NOMO-1 (cell line): ENCODE data around the gene BRI3.
"Not testable (repeated sequence)": the region's sequence is repeated elsewhere in the genome, so short reads cannot be mapped to it uniquely, and the experiment has no call there.

Experiments used
- DNase-seq, 2 experiments: peaks; one replicate each; lab custom pipeline; 2025; ENCODE audit not compliant: unreplicated experiment in 2 of 2; lab: John Stamatoyannopoulos, UW

The BRI3 gene

DNA sequence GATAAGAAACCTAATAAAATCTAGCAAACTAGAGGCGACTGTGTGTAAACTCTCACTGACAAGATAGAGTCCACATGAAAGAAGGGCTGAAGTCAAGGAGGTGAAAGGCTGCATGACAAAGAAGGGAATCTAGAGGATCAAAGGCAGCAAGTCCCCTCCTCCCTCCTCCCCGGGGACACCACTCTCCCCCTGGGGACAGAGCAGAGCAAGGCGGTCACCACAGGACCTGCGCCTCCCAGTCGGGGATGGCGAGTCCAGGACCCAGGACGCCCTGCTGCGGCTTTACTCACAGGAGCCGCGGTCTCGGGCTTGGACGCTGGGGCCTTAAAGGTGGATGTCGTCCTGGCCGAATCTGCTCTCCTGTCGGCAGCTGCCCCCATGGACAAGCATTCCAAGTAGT lies 22.4 kb downstream of the BRI3 start:
- no peak for DNase-seq

DNA sequence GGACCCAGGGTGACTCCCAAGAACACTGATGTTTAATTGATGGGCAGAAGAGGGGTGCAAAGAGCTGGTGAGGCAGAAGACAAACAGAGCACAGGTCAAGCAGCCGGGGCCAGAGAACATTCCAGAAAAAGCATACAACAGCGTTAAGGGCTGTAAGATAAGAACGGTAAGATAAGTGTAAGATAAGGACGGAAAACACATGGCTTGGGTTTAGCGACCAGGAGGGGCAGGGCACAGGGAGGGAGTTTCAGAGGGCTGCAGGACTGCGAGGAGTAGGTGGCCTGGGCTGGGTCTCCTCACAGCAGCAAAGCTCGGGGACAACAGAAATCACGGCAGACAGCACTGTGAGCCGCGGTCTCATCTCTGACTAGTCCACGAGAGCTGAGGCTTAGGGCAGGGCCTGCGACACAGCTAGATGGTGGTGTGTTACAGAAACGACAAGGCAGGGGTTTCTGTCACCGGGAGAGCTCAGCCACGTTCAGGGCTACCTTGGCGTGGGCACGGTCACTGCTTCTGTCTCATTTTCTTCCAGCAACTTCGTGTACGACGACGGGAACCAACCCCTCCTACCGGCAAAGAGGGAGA lies 24.6 kb downstream of the BRI3 start:
- DNase-seq: no peak

DNA sequence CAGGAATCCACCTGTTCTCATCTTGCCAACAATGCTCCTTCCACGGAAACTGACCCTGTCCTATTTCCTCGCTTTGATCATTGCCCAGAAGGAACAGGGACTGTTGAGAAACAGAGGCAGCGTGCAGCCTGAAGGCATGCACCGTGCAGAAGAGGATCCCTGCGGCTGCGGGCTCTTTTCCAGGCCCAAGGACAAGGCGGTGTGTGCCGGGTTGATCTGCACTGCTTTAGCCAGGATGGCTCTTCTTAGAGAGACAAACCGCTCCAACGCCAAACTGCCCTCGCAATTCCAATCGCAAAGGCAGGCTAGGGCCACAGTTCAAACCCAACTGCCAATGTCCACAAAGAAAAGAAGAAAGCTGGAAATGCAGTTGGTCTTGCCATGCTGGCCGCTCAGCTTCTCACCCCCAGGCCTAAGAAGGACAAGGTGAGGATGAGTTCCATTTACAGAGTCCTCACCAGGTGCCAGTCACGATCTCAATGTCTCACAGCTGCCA lies 26.5 kb downstream of the BRI3 start:
- no peak for DNase-seq

DNA sequence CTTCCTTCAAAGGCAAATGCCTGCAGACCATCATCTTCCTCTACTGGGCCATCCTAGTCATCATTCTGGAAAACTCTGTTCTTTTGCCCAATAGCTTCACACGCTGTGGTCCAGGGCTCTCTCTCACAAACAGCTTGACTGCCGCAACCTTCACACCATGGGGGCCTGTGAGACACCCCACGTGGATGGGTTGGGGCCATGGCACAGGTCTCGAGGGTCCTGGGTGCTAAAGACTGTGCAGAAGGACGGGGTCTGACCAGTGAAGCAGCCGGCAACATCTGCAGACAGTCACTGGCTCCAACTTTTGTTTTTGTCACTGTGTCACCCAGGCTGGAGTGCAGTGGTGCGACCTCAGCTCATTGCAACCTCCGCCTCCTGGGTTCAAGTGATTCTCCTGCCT lies 28.1 kb downstream of the BRI3 start:
- no peak for DNase-seq

DNA sequence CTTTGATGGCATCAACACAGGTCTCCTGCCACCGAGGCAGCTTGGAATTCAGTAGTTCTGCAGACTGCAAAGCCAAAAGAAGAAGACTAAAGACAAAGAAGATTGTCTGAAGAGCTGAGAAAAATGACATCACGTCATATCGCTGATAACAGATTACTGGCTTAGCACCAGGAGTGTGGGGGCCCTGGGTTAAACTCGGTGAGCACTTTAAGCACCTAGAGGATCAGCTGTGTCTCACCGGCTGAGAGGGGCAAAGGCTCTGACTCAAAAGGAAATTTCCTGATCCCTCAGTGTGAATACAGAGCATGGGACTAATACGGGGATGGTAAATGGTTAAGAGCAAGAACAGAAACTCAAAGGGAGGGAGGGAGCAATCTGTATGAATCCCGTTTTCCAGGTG lies 30.7 kb downstream of the BRI3 start:
- no peak for DNase-seq

- DNase-seq: no peak
Observed at GRCh38 chr7:98314469-98314868, 33.0 kb downstream of the BRI3 start.

- DNase-seq: no peak
Observed at GRCh38 chr7:98315318-98315993, 34.0 kb downstream of the BRI3 start.

DNA sequence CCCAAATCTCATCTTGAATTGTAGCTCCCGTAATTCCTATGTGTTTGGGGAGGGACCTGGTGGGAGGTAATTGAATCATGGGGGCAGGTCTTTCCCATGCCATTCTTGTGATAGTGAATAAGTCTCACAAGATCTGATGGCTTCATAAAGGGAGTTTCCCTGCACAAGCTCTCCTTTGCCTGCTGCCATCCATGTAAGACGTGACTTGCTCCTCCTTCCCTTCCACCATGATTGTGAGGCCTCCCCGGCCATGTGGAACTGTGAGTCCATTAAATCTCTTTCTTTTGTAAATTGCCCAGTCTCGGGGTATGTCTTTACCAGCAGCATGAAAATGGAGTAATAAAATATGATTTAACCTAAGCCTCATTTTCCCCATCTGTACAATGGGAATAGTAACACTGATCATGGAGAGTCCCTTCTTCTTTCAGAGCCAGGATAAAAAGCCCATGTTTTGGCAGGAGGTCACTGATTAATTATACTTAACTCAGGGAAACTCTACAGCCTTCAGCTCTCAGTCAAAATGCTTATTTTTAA lies 34.6 kb downstream of the BRI3 start:
- DNase-seq: not testable (repeated sequence)

DNA sequence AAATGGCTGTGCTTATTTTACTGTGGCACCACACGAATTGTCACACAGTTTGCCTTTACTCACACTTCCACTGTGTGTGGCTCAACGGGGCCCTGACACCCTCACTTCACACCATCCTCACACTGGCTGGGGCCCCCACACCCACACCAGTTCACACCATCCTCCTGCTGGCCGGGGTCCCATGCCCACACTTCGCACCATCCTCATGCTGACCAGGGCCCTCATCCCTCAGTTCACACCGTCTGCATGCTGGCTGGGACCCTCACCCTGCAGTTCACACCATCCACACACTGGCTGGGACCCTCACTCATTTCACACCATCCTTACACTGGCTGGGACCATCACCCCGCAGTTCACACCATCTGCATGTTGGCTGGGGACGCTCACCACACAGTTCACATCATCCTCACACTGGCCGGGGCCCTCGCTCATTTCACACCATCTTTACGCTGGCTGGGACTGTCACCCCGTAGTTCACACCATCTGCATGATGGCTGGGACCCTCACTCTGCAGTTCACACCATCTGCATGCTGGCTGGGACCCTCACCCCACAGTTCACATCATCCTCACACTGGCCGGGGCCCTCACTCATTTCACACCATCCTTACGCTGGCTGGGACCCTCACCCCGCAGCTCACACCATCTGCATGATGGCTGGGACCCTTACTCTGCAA lies 36.0 kb downstream of the BRI3 start:
- no peak for DNase-seq

DNA sequence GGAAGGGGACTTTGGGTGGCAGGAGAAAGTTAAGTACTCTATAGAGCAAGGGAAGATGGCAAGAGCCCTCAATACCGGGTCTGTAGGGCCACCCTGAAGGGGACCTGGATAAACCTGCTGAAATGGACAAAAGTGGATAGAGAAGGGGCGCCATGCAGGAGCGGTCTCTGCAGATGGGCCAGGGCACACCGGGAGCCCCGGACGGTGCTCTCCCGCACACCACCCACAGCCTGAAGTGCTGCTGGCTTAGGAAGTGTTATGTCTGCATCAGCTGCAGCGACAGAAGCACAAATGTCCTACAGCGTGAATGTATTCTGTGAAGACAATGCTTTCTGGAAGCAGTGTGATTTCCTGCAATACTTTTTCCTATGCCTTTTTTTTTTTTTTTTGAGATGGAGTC lies 37.7 kb downstream of the BRI3 start:
- DNase-seq: no peak

DNA sequence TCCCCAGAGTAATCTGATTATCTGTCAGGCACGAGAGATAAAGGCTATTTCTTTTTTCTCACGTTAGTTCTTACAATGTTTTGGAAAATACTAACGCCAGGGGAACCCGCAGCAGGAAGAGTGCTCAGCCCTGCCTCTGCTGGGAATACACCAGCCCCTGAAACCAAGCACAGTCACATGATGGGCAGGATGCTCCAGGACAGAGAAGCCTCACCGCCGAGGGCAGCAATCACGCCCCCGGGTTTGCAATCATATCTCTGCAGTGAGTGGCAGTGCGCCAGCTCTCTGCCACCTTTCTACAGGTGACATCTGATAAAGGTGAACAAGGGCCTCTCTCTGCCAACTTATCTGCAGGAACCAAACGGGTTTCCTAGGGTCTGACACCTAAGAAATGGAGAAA lies 39.8 kb downstream of the BRI3 start:
- DNase-seq: no peak

DNA sequence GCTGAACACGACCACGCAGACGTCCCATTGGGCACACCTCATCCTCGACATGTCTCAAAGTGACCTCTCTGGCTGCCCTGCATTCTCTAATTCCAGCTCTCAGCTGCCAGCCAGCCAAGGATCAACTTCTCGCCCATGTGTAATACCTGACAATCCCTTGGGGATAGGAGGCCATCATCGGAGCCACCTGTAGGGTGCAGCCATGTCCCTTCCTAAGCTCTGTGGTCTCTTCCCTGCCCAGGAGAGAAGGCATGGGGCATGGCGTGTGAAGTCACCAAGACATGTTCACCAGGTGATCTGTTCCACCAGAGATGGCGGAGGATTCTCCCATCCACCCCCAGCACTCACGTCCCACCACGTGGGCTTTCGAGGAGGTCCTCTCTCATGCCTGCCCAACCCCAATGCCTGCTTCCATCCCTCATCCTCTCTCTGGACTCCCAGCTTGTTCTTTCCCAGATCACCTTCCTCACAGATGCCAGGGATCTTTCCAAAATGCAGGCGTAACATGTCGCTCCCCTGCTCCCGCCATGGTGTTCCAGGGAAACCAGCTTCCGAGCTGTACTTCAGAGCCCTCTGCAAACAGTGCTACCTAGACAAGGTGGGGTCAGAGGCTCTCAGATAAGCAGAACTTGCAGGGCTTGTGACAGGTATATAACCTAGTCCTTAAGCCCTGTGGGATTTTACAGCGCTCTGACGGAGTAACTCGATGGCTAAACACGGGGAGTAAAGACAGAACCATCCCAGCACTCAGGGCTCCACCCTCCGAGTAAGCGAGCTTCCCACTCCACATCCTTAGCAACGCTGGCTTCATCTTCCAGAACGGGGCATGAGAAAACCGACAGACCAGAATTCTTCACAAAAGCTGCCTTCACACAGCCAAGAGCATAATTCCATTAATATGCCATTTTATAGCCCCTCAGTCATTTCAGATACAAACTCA lies 41.1 kb downstream of the BRI3 start:
- DNase-seq: no peak

- no peak for DNase-seq
Observed at GRCh38 chr7:98323597-98324322, 42.3 kb downstream of the BRI3 start.

GRCh38 chr7:98324782-98325181 lies 43.3 kb downstream of the BRI3 start:
- no peak for DNase-seq

GRCh38 chr7:98329100-98329790 lies 47.8 kb downstream of the BRI3 start:
- no peak for DNase-seq

DNA sequence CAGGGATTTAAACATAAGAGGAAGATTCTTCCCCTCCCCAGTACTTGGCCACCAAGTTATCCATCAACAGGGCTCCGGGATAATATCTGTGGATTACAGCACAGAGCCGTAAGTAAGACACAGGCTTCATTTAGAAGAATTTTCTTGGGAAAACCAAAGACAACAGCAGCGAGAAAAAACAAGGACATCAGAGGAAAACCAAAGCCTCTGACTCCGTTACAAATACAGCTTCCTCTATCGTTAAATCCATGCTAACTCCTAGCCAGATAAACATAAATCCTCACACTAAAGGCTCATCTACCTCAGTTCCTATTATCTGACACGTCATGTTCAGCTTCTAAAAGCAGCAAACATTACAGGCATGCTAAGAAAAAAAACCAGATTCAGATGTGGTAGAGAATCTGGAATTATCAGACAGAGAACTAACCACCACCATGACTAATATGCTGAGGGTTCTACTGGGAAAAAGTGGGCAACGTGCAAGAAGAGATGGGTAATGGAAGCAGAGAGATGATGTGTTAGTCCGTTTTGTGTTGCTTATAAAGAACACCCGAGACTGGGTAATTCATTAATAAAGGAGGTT lies 48.4 kb downstream of the BRI3 start:
- DNase-seq: no peak

GRCh38 chr7:98330926-98331529 lies 49.5 kb downstream of the BRI3 start:
- no peak for DNase-seq

- DNase-seq: no peak
Observed at GRCh38 chr7:98334081-98334480, 52.6 kb downstream of the BRI3 start.
